ENCODE data around the gene ADGRE2. TPM values are rescaled to one million over a fixed set of nuclear protein-coding genes. Genes with fewer than 3 reads are reported as not detected.
"Not testable (repeated sequence)": the region's sequence is repeated elsewhere in the genome, so short reads cannot be mapped to it uniquely, and the experiment has no call there.

The ADGRE2 gene
- total RNA-seq, 1 donor from 2014 or later = not detected

DNA sequence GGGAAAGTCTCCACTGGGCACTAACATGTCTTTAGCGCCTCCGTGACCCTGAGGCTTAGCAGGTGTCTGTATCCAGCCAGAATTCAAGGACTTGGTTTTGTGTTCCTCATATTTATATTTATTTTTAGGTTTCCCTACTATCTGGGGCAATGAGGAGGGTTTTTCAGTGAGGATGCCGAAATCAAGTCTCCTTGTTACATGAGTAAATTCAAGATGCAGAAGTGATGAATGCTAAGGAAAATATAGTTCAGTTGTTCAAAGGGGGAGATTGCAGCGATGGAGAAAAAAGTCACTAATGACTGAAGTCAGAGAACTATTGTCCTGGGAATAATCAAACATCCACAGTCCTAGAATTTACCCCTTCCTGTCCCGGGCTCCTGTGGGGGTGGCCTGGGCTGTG, 791 bp upstream of the ADGRE2 start:
- Mint-ChIP-seq H3K4me3 (no peak overlapping the region), H3K27me3 (ENCODE audit: low read depth) (peaks cover 54% of the 10 kb centered on the region), H3K27ac (ENCODE audit: unreplicated experiment) (no peak overlapping the region), H3K36me3 (ENCODE audit: low read depth) (no peaks in the 10 kb centered on the region), H3K9me3 (no peaks in the 10 kb centered on the region), H3K4me1 (no peaks in the 10 kb centered on the region)
- TF ChIP-seq, protein P1, sequence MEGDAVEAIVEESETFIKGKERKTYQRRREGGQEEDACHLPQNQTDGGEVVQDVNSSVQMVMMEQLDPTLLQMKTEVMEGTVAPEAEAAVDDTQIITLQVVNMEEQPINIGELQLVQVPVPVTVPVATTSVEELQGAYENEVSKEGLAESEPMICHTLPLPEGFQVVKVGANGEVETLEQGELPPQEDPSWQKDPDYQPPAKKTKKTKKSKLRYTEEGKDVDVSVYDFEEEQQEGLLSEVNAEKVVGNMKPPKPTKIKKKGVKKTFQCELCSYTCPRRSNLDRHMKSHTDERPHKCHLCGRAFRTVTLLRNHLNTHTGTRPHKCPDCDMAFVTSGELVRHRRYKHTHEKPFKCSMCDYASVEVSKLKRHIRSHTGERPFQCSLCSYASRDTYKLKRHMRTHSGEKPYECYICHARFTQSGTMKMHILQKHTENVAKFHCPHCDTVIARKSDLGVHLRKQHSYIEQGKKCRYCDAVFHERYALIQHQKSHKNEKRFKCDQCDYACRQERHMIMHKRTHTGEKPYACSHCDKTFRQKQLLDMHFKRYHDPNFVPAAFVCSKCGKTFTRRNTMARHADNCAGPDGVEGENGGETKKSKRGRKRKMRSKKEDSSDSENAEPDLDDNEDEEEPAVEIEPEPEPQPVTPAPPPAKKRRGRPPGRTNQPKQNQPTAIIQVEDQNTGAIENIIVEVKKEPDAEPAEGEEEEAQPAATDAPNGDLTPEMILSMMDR (conservative IDR thresholded peaks at IDR 0.05) = no peak
- no peak for DNase-seq (ENCODE audit: low read depth, low spot score)

DNA sequence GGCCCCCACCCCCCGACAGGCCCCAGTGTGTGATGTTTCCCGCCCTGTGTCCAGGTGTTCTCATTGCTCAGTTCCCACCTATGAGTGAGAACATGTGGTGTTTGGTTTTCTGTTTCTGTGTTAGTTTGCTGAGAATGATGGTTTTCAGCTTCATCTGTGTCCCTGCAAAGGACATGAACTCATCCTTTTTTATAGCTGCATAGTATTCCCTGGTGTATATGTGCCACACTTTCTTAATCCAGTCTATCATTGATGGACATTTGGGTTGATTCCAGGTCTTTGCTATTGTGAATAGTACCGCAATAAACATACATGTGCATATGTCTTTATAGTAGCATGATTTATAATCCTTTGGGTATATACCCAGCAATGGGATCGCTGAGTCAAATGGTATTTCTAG, 715 bp downstream of the ADGRE2 start:
- not testable (repeated sequence) for H3K9me3 Mint-ChIP-seq; DNase-seq (ENCODE audit: low read depth, low spot score); H3K4me1 Mint-ChIP-seq; H3K36me3 Mint-ChIP-seq (ENCODE audit: low read depth); H3K4me3 Mint-ChIP-seq; H3K27ac Mint-ChIP-seq (ENCODE audit: unreplicated experiment)
- peaks cover 54% of the 10 kb centered on the region for H3K27me3 Mint-ChIP-seq (ENCODE audit: low read depth)

DNA sequence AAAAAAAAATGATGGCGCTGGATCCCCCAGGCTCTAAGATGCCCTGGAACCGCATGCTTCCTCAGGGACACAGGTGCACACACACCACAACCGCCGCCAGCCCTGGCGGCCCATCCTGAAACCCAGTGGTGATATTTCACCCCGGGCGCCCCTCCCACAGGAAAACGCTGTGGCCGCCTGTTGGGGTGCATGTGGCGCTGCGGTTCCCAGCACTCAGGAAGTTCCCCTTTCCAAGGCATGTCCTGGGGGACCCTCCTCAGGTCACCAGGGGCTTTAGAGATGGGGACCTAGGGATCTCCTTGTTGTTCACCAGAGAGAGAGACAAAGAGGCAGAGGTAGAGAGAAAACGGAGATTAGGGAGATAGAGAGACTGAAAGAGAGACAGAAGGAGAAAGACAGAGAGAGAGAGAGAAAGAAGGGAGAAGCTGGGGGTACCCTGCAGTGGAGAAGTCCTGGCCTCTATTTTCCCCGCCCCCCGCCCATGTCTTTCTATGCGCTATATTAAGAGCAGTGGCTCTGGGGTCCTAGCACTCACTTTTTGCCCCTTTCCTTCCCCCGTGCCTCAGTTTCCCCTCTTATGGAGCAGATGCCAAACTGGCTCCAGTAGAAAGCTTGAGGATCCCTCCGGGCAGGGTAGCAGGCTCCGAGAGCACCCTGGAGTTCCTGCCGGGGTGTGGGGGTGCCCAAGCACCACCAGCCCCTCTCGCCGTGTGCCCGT, 2.3 kb downstream of the ADGRE2 start:
- Mint-ChIP-seq H3K4me1 (no peaks in the 10 kb centered on the region), H3K36me3 (ENCODE audit: low read depth) (no peaks in the 10 kb centered on the region), H3K27ac (ENCODE audit: unreplicated experiment) (no peak overlapping the region), H3K9me3 (no peaks in the 10 kb centered on the region), H3K27me3 (ENCODE audit: low read depth) (peaks cover 56% of the 10 kb centered on the region), H3K4me3 (no peak overlapping the region)
- DNase-seq (ENCODE audit: low read depth, low spot score) = no peak
- TF ChIP-seq, protein P1 (conservative IDR thresholded peaks at IDR 0.05) = no peak

DNA sequence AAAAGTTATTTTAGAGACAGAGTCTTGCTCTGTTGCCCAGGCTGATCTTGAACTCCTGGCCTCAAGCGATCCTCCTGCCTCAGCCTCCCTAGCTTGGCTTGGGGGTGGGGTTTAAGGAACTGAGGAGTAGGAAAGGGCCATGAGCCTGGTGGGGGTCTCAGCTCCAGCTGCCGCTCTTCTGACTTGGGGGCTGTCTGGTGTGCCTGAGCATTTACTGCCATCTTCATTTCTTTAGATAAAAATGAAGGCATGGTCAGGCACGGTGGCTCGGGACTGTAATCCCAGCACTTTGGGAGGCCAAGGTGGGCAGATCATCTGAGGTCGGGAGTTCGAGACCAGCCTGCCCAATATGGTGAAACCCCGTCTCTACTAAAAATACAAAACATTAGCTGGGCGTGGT, 3.0 kb downstream of the ADGRE2 start:
- not testable (repeated sequence) for H3K4me1 Mint-ChIP-seq; DNase-seq (ENCODE audit: low read depth, low spot score); H3K4me3 Mint-ChIP-seq; H3K36me3 Mint-ChIP-seq (ENCODE audit: low read depth); H3K27ac Mint-ChIP-seq (ENCODE audit: unreplicated experiment); H3K9me3 Mint-ChIP-seq
- peaks cover 56% of the 10 kb centered on the region for H3K27me3 Mint-ChIP-seq (ENCODE audit: low read depth)

DNA sequence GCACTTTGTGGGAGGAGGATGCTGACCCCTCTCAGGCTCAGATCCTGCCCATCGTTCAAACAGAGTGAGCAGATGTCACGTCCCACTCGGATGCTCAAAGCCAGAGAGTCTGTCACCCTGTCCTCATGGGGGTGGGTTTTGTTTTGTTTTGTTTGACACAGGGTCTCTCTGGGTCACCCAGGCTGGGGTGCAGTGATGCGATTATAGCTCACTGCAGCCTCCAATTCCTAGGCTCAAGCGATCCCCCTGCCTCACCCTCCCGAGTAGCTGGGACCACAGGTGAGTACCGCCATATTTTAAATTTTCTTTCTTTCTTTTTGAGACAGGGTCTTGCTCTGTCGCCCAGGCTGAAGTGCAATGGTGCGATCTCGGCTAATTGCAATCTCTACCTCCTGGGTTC, 4.0 kb downstream of the ADGRE2 start:
- Mint-ChIP-seq H3K4me3 (no peak overlapping the region), H3K4me1 (no peaks in the 10 kb centered on the region), H3K27me3 (ENCODE audit: low read depth) (peaks cover 54% of the 10 kb centered on the region), H3K9me3 (no peaks in the 10 kb centered on the region), H3K27ac (ENCODE audit: unreplicated experiment) (no peak overlapping the region), H3K36me3 (ENCODE audit: low read depth) (no peaks in the 10 kb centered on the region)
- no peak for DNase-seq (ENCODE audit: low read depth, low spot score)
- TF ChIP-seq, protein P1 (conservative IDR thresholded peaks at IDR 0.05) = no peak

DNA sequence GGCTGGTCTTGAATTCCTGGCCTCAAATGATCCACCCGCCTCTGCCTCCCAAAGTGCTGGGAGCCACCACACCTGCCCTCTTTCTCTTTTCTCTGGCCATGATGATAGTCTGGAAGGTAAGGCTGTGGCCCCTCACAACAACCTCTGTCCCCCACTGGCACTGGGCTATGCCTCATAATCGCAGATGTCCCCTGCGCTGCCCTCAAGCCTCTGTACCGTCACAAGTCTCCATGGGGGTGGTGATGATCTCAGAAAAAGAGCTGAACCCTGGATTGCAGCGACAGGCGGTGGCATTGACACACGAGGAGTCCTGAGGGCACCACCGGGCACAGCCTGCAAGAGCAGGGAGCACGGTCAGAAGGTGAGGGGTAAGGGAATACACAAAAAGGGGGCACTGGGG, 4.6 kb downstream of the ADGRE2 start:
- not testable (repeated sequence) for DNase-seq (ENCODE audit: low read depth, low spot score); H3K4me3 Mint-ChIP-seq; H3K4me1 Mint-ChIP-seq; H3K9me3 Mint-ChIP-seq; H3K27ac Mint-ChIP-seq (ENCODE audit: unreplicated experiment); H3K36me3 Mint-ChIP-seq (ENCODE audit: low read depth)
- peaks cover 48% of the 10 kb centered on the region for H3K27me3 Mint-ChIP-seq (ENCODE audit: low read depth)

DNA sequence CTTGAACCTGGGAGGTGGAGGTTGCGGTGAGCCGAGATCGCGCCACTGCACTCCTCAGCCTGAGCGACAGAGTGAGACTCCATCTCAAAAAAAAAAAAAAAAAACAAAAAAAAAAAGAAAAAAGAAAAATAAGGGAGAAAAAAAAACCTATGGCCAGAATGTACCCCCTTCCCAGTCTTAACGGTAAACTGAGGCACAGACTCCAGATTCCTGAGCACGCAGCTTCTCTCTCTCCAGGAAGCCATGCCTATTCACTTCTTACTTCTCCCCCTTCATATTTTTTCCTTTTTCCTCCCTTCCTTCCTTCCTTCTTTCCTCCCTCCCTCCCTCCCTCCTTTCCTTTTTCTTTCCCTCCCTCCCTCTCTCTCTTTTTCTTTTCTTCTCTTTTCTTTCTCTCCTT, 5.4 kb downstream of the ADGRE2 start:
- Mint-ChIP-seq H3K36me3 (ENCODE audit: low read depth) (no peaks in the 10 kb centered on the region), H3K4me1 (no peaks in the 10 kb centered on the region), H3K27ac (ENCODE audit: unreplicated experiment) (no peak overlapping the region), H3K27me3 (ENCODE audit: low read depth) (peaks cover 41% of the 10 kb centered on the region), H3K4me3 (no peak overlapping the region), H3K9me3 (no peaks in the 10 kb centered on the region)
- no peak for DNase-seq (ENCODE audit: low read depth, low spot score)
- TF ChIP-seq, protein P1 (conservative IDR thresholded peaks at IDR 0.05) = no peak

Data from neural crest cell (in vitro differentiated cells).